Neural progenitor cell (in vitro differentiated cells): ENCODE measurements around the gene TRPV5.

Experiments
- EZH2 ChIP-seq: fragments of 200-600 bp; sonication (generic); IDR thresholded peaks from 2 replicates; pipeline ENCODE4 v1.6.1; 2017; ENCODE audit warnings: antibody characterized with exemption, mild to moderate bottlenecking, moderate library complexity
- EZH2phosphoT487 ChIP-seq: fragments of 200-600 bp; sonication (generic); IDR thresholded peaks from 2 replicates; pipeline ENCODE4 v1.6.1; 2017; ENCODE audit warnings: antibody characterized with exemption

DNA sequence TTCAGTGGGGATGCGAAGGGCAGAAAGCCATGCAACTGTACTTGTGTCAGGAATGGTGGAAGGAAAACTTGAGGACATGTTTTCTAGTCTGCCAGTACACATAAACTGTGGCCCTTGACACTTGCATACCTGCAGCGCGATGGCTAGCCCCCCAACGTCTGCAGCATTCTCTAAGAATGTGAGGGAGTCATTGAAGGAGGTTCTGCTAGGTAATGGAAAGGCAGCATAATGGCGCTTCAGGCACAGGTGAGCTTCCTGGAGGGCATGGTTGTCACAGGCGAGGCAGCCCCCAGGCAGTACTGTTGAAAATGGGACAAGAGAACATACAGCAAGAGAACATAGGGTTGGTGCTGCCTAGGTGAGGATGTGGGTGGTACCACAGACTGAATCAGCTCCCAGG is 9.2 kb upstream of the TRPV5 start:
- TF ChIP-seq EZH2, result no peak
- no peak for TF ChIP-seq EZH2phosphoT487
